Liver (tissue), 9 donors: Measurements from ENCODE around the gene BST1. TPM values are rescaled to one million over a fixed set of nuclear protein-coding genes. Genes with fewer than 3 reads are reported as not detected.

Experiments
- DNase-seq: peaks from one replicate; pipeline ENCODE4 v3.0.0-alpha.2; 2017; ENCODE audit warnings: low spot score
- H3K27ac ChIP-seq, 2 donors: one replicate each; pipeline ENCODE4 v1.7.0; 2013; ENCODE audit warnings: inconsistent platforms in 2 of 2, low read length in 2 of 2, control low read depth in 1 of 2, low read depth in 1 of 2, mild to moderate bottlenecking in 1 of 2
- H3K27me3 ChIP-seq, 4 donors: one replicate each; pipeline versions ENCODE4 v1.6.1 to v1.7.0; 2013; ENCODE audit warnings: low read length in 3 of 4, inconsistent platforms in 1 of 4, mild to moderate bottlenecking in 1 of 4, moderate library complexity in 1 of 4; ENCODE audit not compliant: control insufficient read depth in 4 of 4, insufficient read depth in 4 of 4
- H3K36me3 ChIP-seq, 4 donors: one replicate each; pipeline versions ENCODE4 v1.6.1 to v1.7.0; 2013; ENCODE audit warnings: low read length in 3 of 4, mild to moderate bottlenecking in 3 of 4, low read depth in 1 of 4, moderate library complexity in 1 of 4; ENCODE audit not compliant: control insufficient read depth in 4 of 4, insufficient read depth in 3 of 4
- H3K4me1 ChIP-seq, 4 donors: one replicate each; pipeline versions ENCODE4 v1.6.1 to v1.7.0; 2013; ENCODE audit warnings: low read length in 3 of 4, mild to moderate bottlenecking in 3 of 4, moderate library complexity in 1 of 4; ENCODE audit not compliant: control insufficient read depth in 4 of 4, insufficient read depth in 4 of 4
- H3K4me3 ChIP-seq, 3 donors: one replicate each; pipeline versions ENCODE4 v1.6.1 to v1.7.0; 2013; ENCODE audit warnings: low read length in 3 of 3, control low read depth in 1 of 3, low read depth in 1 of 3, mild to moderate bottlenecking in 1 of 3
- H3K9ac ChIP-seq, 2 donors: one replicate each; pipeline ENCODE4 v1.7.0; 2013; ENCODE audit warnings: low read length in 2 of 2, mild to moderate bottlenecking in 2 of 2, moderate library complexity in 2 of 2, control low read depth in 1 of 2, low read depth in 1 of 2
- H3K9me3 ChIP-seq, 4 donors: one replicate each; pipeline versions ENCODE4 v1.6.1 to v1.7.0; 2013; ENCODE audit warnings: low read length in 3 of 4; ENCODE audit not compliant: control insufficient read depth in 4 of 4
- CTCF ChIP-seq: fragments of 150-350 bp; IDR thresholded peaks from 2 replicates; pipeline ENCODE4 v1.5.1; 2017; ENCODE audit warnings: improper control_type of control experiment, low read depth, low read length; ENCODE audit not compliant: missing input control
- EGR1 ChIP-seq, 2 donors: IDR thresholded peaks; 2 replicates each; pipeline ENCODE4 v1.6.1; 2016 to 2018; ENCODE audit warnings: antibody characterized with exemption in 2 of 2, low read depth in 2 of 2
- FOXA1 ChIP-seq: IDR thresholded peaks from 2 replicates; pipeline ENCODE4 v1.6.1; 2016; ENCODE audit warnings: antibody characterized with exemption
- HNF4A ChIP-seq, 2 donors: conservative IDR thresholded peaks; 2 replicates each; pipeline ENCODE4 v1.6.1; 2016; ENCODE audit warnings: antibody characterized with exemption in 2 of 2, mild to moderate bottlenecking in 2 of 2
- JUND ChIP-seq, 2 donors: IDR thresholded peaks; 2 replicates each; pipeline ENCODE4 v1.6.1; 2016; ENCODE audit warnings: antibody characterized with exemption in 2 of 2
- RXRA ChIP-seq, 2 donors: IDR thresholded peaks; 2 replicates each; pipeline ENCODE4 v1.6.1; 2017 to 2018; ENCODE audit warnings: antibody characterized with exemption in 2 of 2, mild to moderate bottlenecking in 1 of 2
- SP1 ChIP-seq: IDR thresholded peaks from 2 replicates; pipeline ENCODE4 v1.6.1; 2018; ENCODE audit warnings: antibody characterized with exemption, mild to moderate bottlenecking
- YY1 ChIP-seq: IDR thresholded peaks from 2 replicates; pipeline ENCODE4 v1.6.1; 2016; ENCODE audit warnings: antibody characterized with exemption, mild to moderate bottlenecking
- ZBTB33 ChIP-seq: IDR thresholded peaks from 2 replicates; pipeline ENCODE4 v1.6.1; 2016; ENCODE audit warnings: antibody characterized with exemption
- WGBS: extraction: QIAGEN DNeasy Blood & Tissue Kit; methylation state at CpG from one replicate; pipeline ENCODE4 v1.1.7; 2013; 5-methylcytosine and 5-hydroxymethylcytosine counted together
- polyA plus RNA-seq, 2 donors: library from polyadenylated mRNA; stranded (reverse) in 1 of 2; unstranded in 1 of 2; fragments of 200-250 nt in 1 of 2; fragments of >200 nt in 1 of 2; fragmentation: Nextera tagmentation in 1 of 2; extraction: Ambion mirVana in 1 of 2; gene quantifications; one replicate each; pipeline versions ENCODE4 v1.2.1 to v1.2.3, GENCODE V29; 2013 to 2015
- total RNA-seq, 2 donors: library from RNA; depleted of rRNA; stranded (reverse); fragments of >200 nt; gene quantifications; one replicate each; pipeline ENCODE4 v1.2.3, GENCODE V29; 2014
- donor health status: healthy.
- donor health status: healthy.
- donor health status: healthy.
- donor health status: healthy.
- donor health status: healthy.

The BST1 gene
- total and polyA plus RNA-seq, 4 donors, result 3.7 to 13.2 (median 9.9) TPM

DNA sequence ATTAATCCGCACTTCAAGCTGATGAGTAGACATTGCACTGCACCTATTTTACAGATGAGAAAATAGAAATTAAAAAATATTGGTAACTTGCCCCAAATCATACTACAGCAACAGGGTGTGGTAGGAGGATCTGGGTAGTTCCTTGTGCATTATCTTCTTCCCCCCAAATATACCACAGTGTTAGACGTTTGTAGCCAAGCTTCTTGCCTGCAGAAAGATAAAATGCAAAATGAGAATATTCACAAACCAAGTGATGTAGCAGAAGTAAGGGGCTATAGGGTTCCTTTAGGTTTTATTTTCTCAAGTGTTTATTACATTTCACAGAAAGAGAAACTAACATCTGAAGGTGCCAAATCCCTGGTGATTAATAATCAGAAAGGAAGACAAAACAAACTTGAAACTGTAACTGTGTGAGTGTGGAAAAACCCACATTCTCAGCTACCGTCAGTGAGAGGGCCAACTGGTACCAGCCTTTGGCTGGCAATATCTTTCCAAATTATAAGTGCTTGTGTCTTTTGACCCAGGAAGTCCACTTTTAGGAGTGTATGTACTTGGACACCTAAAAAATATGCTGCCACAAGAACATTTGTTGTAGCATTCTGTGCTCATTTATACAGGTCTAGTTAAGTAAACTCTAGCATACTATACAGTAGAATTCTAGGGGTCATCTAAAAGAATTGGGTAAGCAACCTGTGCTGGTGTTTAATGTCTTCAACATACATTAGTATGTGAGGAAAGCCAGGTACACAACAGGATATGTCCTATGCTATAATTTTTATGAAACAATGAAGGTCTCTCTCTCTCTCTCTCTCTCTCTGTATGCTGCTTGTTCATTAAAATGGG is 68.6 kb downstream of the BST1 start:
- 71% methylated on average over 3 of the region's 3 CpGs for WGBS
- no peak overlapping the region for H3K9ac ChIP-seq
- TF ChIP-seq FOXA1, result no peak
- no peak for TF ChIP-seq YY1
- no peak for TF ChIP-seq CTCF
- TF ChIP-seq ZBTB33, result no peak
- no peak for TF ChIP-seq RXRA (IDR thresholded peaks at IDR 0.05)
- no peaks in the 10 kb centered on the region for H3K36me3 ChIP-seq
- H3K4me3 ChIP-seq, result no peak overlapping the region
- H3K27me3 ChIP-seq, result no peaks in the 10 kb centered on the region
- no peak overlapping the region for H3K27ac ChIP-seq
- no peak for DNase-seq
- H3K4me1 ChIP-seq, result no peaks in the 10 kb centered on the region
- no peaks in the 10 kb centered on the region for H3K9me3 ChIP-seq

GRCh38 chr4:15774020-15774420 is 71.2 kb downstream of the BST1 start:
- Histone ChIP-seq H3K27me3 (no peaks in the 10 kb centered on the region), H3K9ac (no peak overlapping the region), H3K36me3 (no peaks in the 10 kb centered on the region), H3K4me1 (peaks cover 0 to 9% (median 2%) of the 10 kb centered on the region in 4 donors), H3K4me3 (no peak overlapping the region), H3K27ac (no peak overlapping the region), H3K9me3 (no peaks in the 10 kb centered on the region)
- whole genome bisulfite sequencing, result 90% methylated on average over 4 of the region's 4 CpGs
- DNase-seq, result no peak
- TF ChIP-seq ZBTB33 (no peak), CTCF (no peak), HNF4A (conservative IDR thresholded peaks at IDR 0.05) (no peak), JUND (IDR thresholded peaks at IDR 0.05) (no peak), EGR1 (IDR thresholded peaks at IDR 0.05; ENCODE audit: low read depth in 2 of 2) (no peak), SP1 (no peak)
